ENCODE data around the gene PRELID2.

DNA sequence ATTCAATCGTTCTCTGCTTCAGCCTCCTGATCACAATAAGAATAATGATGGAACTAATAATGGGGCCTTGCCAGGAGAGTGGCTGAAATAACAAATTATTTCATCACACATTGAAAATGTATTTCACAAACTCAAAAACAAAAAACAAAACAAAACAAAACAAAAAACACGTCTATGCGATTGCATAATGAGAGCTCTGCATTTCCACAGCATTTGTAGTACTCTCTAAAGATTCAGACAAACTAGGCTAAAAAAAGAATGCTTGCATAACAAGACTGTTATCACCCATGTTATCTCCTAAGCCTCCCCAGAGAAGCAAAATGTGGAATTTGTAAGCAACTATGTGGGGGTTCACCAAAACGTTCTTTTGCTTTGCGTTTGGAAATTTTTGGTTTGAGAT is 48.1 kb downstream of the PRELID2 start:
- TF ChIP-seq EZH2phosphoT487 (IDR thresholded peaks at IDR 0.05; ENCODE audit: low read depth, severe bottlenecking, unreplicated experiment) (no peak), EZH2 (IDR thresholded peaks at IDR 0.05; ENCODE audit: borderline replicate concordance) (no peak)

Measured in hepatocyte (in vitro differentiated cells).